Activated CD4-positive, alpha-beta T cell treated with anti-CD3 and anti-CD28 coated beads for 4 hours (primary cell): ENCODE measurements around the gene OR52M1.

Experiments used
- DNase-seq, 2 donors: peaks; one replicate each; pipeline ENCODE4 v3.0.0-alpha.2; 2020

OR52M1 gene

GRCh38 chr11:4569075-4569474 is 24.1 kb downstream of the OR52M1 start:
- no peak for DNase-seq

- no peak for DNase-seq
These were observed 31.9 kb downstream of the OR52M1 start for GRCh38 chr11:4576880-4577279.

GRCh38 chr11:4577761-4578160 is 32.8 kb downstream of the OR52M1 start:
- DNase-seq, result no peak

- no peak for DNase-seq
These were observed 33.6 kb downstream of the OR52M1 start for GRCh38 chr11:4578624-4579023.

GRCh38 chr11:4580124-4580523 is 35.1 kb downstream of the OR52M1 start:
- DNase-seq, result no peak

- DNase-seq, result no peak
These were observed 36.5 kb downstream of the OR52M1 start, which contains the start of gene OR52I2 for GRCh38 chr11:4581443-4581842. Gene OR52I2 (plus strand): TSS chr11:4581743.

- DNase-seq, result no peak
These were observed 44.0 kb downstream of the OR52M1 start for GRCh38 chr11:4589017-4589416.

GRCh38 chr11:4593739-4594138 is 48.7 kb downstream of the OR52M1 start, which contains the start of gene OR52I1:
Gene OR52I1 (plus strand): TSS chr11:4594039. CDS start chr11:4594039, 0 bp downstream.
- no peak for DNase-seq
